GM12874 (cell line): Measurements from ENCODE around the gene ALG13.

Experiments used
- TF ChIP-seq, protein P1 (sequence below): IDR thresholded peaks from 2 replicates; pipeline ENCODE4 v1.5.1; 2011; ENCODE audit warnings: low read depth, mild to moderate bottlenecking, control low read depth, low read length, moderate library complexity; ENCODE audit not compliant: insufficient read depth

Gene ALG13

DNA sequence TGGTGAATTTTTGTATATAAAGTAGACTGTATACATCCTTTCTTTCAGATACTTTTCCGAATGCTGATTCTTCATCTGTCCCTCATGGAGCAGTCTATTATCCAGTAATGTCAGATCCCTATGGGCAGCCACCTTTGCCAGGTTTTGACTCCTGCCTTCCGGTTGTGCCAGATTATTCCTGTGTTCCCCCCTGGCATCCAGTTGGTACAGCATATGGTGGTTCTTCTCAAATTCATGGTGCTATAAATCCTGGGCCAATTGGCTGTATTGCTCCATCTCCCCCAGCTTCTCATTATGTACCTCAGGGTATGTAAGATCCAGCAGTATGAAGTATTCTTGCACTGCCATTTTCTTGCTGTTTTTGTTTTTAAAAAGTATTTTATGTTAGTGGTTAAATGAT lies 78.7 kb downstream of the ALG13 start:
- TF ChIP-seq, protein P1, sequence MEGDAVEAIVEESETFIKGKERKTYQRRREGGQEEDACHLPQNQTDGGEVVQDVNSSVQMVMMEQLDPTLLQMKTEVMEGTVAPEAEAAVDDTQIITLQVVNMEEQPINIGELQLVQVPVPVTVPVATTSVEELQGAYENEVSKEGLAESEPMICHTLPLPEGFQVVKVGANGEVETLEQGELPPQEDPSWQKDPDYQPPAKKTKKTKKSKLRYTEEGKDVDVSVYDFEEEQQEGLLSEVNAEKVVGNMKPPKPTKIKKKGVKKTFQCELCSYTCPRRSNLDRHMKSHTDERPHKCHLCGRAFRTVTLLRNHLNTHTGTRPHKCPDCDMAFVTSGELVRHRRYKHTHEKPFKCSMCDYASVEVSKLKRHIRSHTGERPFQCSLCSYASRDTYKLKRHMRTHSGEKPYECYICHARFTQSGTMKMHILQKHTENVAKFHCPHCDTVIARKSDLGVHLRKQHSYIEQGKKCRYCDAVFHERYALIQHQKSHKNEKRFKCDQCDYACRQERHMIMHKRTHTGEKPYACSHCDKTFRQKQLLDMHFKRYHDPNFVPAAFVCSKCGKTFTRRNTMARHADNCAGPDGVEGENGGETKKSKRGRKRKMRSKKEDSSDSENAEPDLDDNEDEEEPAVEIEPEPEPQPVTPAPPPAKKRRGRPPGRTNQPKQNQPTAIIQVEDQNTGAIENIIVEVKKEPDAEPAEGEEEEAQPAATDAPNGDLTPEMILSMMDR = no peak

DNA sequence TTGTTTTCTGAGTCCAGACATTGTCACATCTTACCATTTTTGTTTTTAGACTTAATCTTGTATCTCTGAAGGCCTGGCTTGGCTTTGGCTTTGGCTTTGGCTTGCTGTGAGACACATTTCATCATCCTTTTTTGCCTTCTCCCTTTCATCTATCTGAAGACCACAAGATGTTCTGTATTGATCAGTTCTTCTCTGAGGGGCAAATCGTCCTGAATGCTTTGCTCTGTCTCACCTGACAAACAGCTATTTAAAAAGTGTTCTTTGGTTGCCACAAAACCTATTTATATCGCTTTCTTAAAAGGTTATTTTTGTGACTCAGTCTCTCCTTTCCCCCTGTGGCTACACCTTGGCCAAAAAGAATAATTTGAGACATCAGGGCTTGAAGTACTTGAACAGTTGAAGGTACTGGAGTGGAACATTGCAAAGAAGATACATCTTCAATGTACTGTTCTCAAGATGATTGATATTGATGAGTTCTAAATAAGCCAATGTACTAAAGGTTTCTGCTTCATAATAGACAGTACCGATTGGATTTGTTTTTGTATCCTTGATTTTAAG lies 80.7 kb downstream of the ALG13 start:
- TF ChIP-seq, protein P1 = no peak

DNA sequence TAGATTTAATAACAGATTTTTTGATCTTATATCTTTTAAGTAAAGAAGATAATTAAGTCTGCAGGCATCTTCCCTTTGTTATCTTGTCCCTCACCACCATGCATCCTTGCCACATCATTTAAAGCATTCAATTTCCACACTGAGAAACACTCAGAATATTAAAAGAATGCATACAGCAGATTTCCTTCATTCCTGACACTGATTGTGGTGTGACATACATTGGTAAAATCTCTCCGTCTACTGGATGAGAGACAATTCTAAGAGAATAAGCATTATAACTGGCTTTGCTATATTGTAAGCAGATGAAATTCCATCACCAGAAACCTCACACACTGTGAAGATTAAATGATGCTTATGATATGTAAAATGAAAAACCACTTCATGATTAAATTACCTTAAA lies 97.6 kb downstream of the ALG13 start:
- TF ChIP-seq, protein P1 = no peak

DNA sequence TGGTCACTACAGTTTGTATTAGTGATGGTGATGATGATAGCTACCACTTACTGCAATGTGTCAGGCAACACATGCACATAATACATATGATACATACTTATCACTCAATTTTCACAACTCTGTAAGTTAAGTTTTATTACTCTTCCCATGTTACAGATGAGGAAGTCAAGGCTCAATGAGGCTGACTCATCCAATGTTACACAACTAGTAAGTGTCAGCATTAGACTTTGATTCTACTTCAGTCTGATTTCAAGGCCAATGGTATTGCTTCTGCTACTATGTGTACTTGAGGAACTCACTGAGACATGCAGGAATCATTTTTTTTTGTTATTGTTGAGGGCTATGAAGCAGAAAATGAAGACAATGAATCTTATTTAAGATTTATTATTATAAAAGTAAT lies 98.6 kb downstream of the ALG13 start:
- TF ChIP-seq, protein P1 = no peak

DNA sequence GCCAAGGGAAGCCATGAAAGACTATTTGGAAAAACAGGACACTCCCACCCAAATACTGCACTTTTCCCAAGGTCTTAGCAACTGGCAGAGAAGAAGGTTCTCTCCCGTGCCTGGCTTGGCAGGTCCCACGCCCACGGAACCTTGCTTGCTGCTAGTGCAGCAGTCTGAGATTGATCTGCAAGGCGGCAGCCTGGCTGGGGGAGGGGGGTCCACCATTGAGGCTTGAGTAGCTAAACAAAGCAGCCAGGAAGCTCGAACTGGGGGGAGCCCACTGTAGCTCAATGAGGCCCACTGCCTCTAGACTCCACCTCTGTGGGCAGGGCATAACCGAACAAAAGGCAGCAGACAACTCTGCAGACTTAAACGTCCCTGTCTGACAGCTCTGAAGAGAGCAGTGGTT lies 103.7 kb downstream of the ALG13 start:
- TF ChIP-seq, protein P1 = no peak
